RWPE2 (cell line): Measurements from ENCODE around the gene TGFBRAP1.

Experiments
- ATAC-seq: fragments of 200-7000 bp; cut with Tn5 transposase; 3 replicates; pipeline ENCODE4 v1.9.1; 2021; ENCODE audit warnings: low read depth
- DNase-seq: peaks from one replicate; pipeline ENCODE4 v3.0.0-alpha.2; 2020; ENCODE audit warnings: low spot score
- H3K27ac ChIP-seq: fragments of 450-650 bp; 2 replicates; pipeline ENCODE4 v1.5.1; 2017; ENCODE audit warnings: mild to moderate bottlenecking; ENCODE audit not compliant: poor library complexity, severe bottlenecking
- H3K27me3 ChIP-seq: fragments of 250-450 bp; sonication (Bioruptor Pico); 2 replicates; pipeline ENCODE4 v1.5.1; 2021; ENCODE audit warnings: mild to moderate bottlenecking, moderate library complexity; ENCODE audit not compliant: insufficient read depth, poor library complexity, severe bottlenecking
- H3K36me3 ChIP-seq: fragments of 250-450 bp; sonication (Bioruptor Pico); 2 replicates; pipeline ENCODE4 v1.5.1; 2020; ENCODE audit warnings: low read depth, mild to moderate bottlenecking, moderate library complexity
- H3K4me1 ChIP-seq: fragments of 250-450 bp; sonication (Bioruptor Pico); 2 replicates; pipeline ENCODE4 v1.5.1; 2021; ENCODE audit warnings: mild to moderate bottlenecking, moderate library complexity; ENCODE audit not compliant: insufficient read depth, poor library complexity, severe bottlenecking
- H3K4me3 ChIP-seq: fragments of 250-450 bp; sonication (Bioruptor Pico); 2 replicates; pipeline ENCODE4 v1.5.1; 2021; ENCODE audit warnings: mild to moderate bottlenecking, moderate library complexity; ENCODE audit not compliant: severe bottlenecking
- H3K9me3 ChIP-seq: fragments of 250-450 bp; sonication (Bioruptor Pico); 2 replicates; pipeline ENCODE4 v1.5.1; 2021; ENCODE audit warnings: mild to moderate bottlenecking, moderate library complexity; ENCODE audit not compliant: severe bottlenecking
- CTCF ChIP-seq: fragments of 450-650 bp; IDR thresholded peaks from one replicate; pipeline ENCODE4 v1.5.1; 2017; ENCODE audit warnings: mild to moderate bottlenecking, moderate library complexity; ENCODE audit not compliant: poor library complexity, severe bottlenecking

TGFBRAP1 gene

GRCh38 chr2:105358593-105358992, 29.1 kb upstream of the TGFBRAP1 start:
- ATAC-seq: no peak; the same call in 2 of the 3 replicates
- H3K27ac ChIP-seq: no peak overlapping the region
- H3K4me1 ChIP-seq: no peaks in the 10 kb centered on the region
- no peak for TF ChIP-seq CTCF
- no peaks in the 10 kb centered on the region for H3K27me3 ChIP-seq
- no peak for DNase-seq
- no peak overlapping the region for H3K4me3 ChIP-seq
- H3K9me3 ChIP-seq: peaks cover 3% of the 10 kb centered on the region
- H3K36me3 ChIP-seq: peaks cover 77% of the 10 kb centered on the region

GRCh38 chr2:105357122-105357521, 27.6 kb upstream of the TGFBRAP1 start:
- Histone ChIP-seq H3K27me3 (no peaks in the 10 kb centered on the region), H3K4me3 (no peak overlapping the region), H3K9me3 (peaks cover 3% of the 10 kb centered on the region), H3K4me1 (no peaks in the 10 kb centered on the region), H3K27ac (no peak overlapping the region), H3K36me3 (peaks cover 64% of the 10 kb centered on the region)
- ATAC-seq: no peak
- DNase-seq: no peak
- no peak for TF ChIP-seq CTCF

- Histone ChIP-seq H3K27me3 (no peaks in the 10 kb centered on the region), H3K36me3 (peaks cover 97% of the 10 kb centered on the region), H3K9me3 (no peaks in the 10 kb centered on the region), H3K4me1 (no peaks in the 10 kb centered on the region), H3K27ac (no peak overlapping the region), H3K4me3 (no peak overlapping the region)
- ATAC-seq (no peak), DNase-seq (no peak)
- TF ChIP-seq CTCF: peak; percentile 64
Measured at GRCh38 chr2:105344704-105345345, 15.3 kb upstream of the TGFBRAP1 start.

GRCh38 chr2:105339414-105339813, 9.9 kb upstream of the TGFBRAP1 start:
- Histone ChIP-seq H3K36me3 (peaks cover 59% of the 10 kb centered on the region), H3K4me1 (peaks cover 11% of the 10 kb centered on the region), H3K27me3 (no peaks in the 10 kb centered on the region), H3K4me3 (no peak overlapping the region), H3K9me3 (no peaks in the 10 kb centered on the region), H3K27ac (no peak overlapping the region)
- TF ChIP-seq CTCF: no peak
- ATAC-seq (no peak), DNase-seq (no peak)

- H3K4me3 ChIP-seq: peak overlapping the region; percentile 89
- peaks cover 11% of the 10 kb centered on the region for H3K4me1 ChIP-seq
- peak overlapping the region; percentile 75 for H3K27ac ChIP-seq
- no peaks in the 10 kb centered on the region for H3K9me3 ChIP-seq
- DNase-seq: no peak
- H3K36me3 ChIP-seq: peaks cover 45% of the 10 kb centered on the region
- TF ChIP-seq CTCF: no peak
- no peaks in the 10 kb centered on the region for H3K27me3 ChIP-seq
- peak; percentile 43 for ATAC-seq
Measured at GRCh38 chr2:105338020-105338385, 8.5 kb upstream of the TGFBRAP1 start.
